SU-DHL-6 (cell line): ENCODE measurements around the gene DNAH3.

Source experiments
- H2AFZ ChIP-seq: fragments of 200-600 bp; sonication (generic); 2 replicates; pipeline ENCODE4 v1.6.1; 2014; ENCODE audit warnings: low read depth, mild to moderate bottlenecking, moderate library complexity, mixed read lengths, antibody characterized with exemption, low read length; ENCODE audit not compliant: severe bottlenecking
- H3F3A ChIP-seq: fragments of 200-600 bp; shearing (Covaris generic); 2 replicates; pipeline ENCODE4 v1.6.0; 2016; ENCODE audit warnings: antibody characterized with exemption, mild to moderate bottlenecking; ENCODE audit not compliant: insufficient read depth
- H3K27ac ChIP-seq: fragments of 200-600 bp; sonication (generic); 2 replicates; pipeline ENCODE4 v1.5.1; 2016; ENCODE audit warnings: low read depth, mild to moderate bottlenecking, low read length, moderate library complexity, mixed read lengths
- H3K27me3 ChIP-seq: fragments of 200-600 bp; sonication (generic), shearing (Covaris generic); 2 replicates; pipeline ENCODE4 v1.6.0; 2014; ENCODE audit warnings: mild to moderate bottlenecking, low read length
- H3K36me3 ChIP-seq: fragments of 200-600 bp; sonication (generic); 2 replicates; pipeline ENCODE4 v1.6.1; 2014; ENCODE audit warnings: mild to moderate bottlenecking, low read length, mixed read lengths
- H3K4me2 ChIP-seq: fragments of 300-600, 200-600 bp; shearing (Covaris generic), sonication (generic); 2 replicates; pipeline ENCODE4 v1.6.0; 2014; ENCODE audit warnings: low read length, low read depth, mild to moderate bottlenecking; ENCODE audit not compliant: poor library complexity, severe bottlenecking
- H3K4me3 ChIP-seq: fragments of 200-600 bp; sonication (generic); 2 replicates; pipeline ENCODE4 v1.5.1; 2014; ENCODE audit warnings: antibody characterized with exemption, low read length, mild to moderate bottlenecking, mixed read lengths; ENCODE audit not compliant: insufficient read depth, poor library complexity, severe bottlenecking
- H3K79me2 ChIP-seq: fragments of 200-600 bp; sonication (generic); 2 replicates; pipeline ENCODE4 v1.6.1; 2014; ENCODE audit warnings: mild to moderate bottlenecking, low read length, moderate library complexity; ENCODE audit not compliant: insufficient read depth
- H3K9ac ChIP-seq: fragments of 200-600 bp; sonication (generic); 2 replicates; pipeline ENCODE4 v1.7.0; 2014; ENCODE audit warnings: mild to moderate bottlenecking, low read length
- H3K9me2 ChIP-seq: fragments of 200-600 bp; sonication (generic); replicated peaks from 2 replicates; pipeline ENCODE4 v1.6.1; 2014; ENCODE audit warnings: low read length; ENCODE audit not compliant: insufficient read depth
- H3K9me3 ChIP-seq: fragments of 200-600 bp; sonication (generic); 2 replicates; pipeline ENCODE4 v1.6.1; 2014; ENCODE audit warnings: low read length, mixed read lengths; ENCODE audit not compliant: insufficient read depth
- H4K20me1 ChIP-seq: fragments of 200-600 bp; sonication (generic); 2 replicates; pipeline ENCODE4 v1.6.1; 2014; ENCODE audit warnings: low read depth, mild to moderate bottlenecking, antibody characterized with exemption, low read length, moderate library complexity, mixed read lengths
- CTCF ChIP-seq: fragments of 200-600 bp; sonication (generic); IDR thresholded peaks from one replicate; pipeline ENCODE4 v1.5.1; 2017; ENCODE audit warnings: antibody characterized with exemption, mild to moderate bottlenecking, low read length, moderate library complexity; ENCODE audit not compliant: insufficient read depth, poor library complexity, severe bottlenecking
- EZH2phosphoT487 ChIP-seq: fragments of 200-600 bp; sonication (generic), shearing (Covaris generic); conservative IDR thresholded peaks from 2 replicates; pipeline ENCODE4 v1.6.1; 2018; ENCODE audit warnings: mild to moderate bottlenecking, antibody characterized with exemption, low read length, moderate library complexity, mixed read lengths

The DNAH3 gene, protein sequence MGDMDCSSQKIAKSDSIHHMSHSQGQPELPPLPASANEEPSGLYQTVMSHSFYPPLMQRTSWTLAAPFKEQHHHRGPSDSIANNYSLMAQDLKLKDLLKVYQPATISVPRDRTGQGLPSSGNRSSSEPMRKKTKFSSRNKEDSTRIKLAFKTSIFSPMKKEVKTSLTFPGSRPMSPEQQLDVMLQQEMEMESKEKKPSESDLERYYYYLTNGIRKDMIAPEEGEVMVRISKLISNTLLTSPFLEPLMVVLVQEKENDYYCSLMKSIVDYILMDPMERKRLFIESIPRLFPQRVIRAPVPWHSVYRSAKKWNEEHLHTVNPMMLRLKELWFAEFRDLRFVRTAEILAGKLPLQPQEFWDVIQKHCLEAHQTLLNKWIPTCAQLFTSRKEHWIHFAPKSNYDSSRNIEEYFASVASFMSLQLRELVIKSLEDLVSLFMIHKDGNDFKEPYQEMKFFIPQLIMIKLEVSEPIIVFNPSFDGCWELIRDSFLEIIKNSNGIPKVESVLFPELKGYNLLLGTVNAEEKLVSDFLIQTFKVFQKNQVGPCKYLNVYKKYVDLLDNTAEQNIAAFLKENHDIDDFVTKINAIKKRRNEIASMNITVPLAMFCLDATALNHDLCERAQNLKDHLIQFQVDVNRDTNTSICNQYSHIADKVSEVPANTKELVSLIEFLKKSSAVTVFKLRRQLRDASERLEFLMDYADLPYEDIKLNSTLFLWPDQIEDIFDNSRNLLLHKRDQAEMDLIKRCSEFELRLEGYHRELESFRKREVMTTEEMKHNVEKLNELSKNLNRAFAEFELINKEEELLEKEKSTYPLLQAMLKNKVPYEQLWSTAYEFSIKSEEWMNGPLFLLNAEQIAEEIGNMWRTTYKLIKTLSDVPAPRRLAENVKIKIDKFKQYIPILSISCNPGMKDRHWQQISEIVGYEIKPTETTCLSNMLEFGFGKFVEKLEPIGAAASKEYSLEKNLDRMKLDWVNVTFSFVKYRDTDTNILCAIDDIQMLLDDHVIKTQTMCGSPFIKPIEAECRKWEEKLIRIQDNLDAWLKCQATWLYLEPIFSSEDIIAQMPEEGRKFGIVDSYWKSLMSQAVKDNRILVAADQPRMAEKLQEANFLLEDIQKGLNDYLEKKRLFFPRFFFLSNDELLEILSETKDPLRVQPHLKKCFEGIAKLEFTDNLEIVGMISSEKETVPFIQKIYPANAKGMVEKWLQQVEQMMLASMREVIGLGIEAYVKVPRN (N-terminal part only)

GRCh38 chr16:21150375-21151001 is at the start of gene DNAH3:
Gene DNAH3 (minus strand): TSS chr16:21150846. CDS start chr16:21150319, 527 bp downstream.
- no peak for TF ChIP-seq EZH2phosphoT487
- TF ChIP-seq CTCF, result no peak
- H3K27me3 ChIP-seq, result no peaks in the 10 kb centered on the region
- H3K9me3 ChIP-seq, result no peaks in the 10 kb centered on the region
- no peaks in the 10 kb centered on the region for H3K9me2 ChIP-seq
- H3K36me3 ChIP-seq, result no peaks in the 10 kb centered on the region
- no peak within 1 kb of the TSS for H2AFZ ChIP-seq
- H4K20me1 ChIP-seq, result no peaks in the 10 kb centered on the region
- no peak within 1 kb of the TSS for H3K27ac ChIP-seq
- H3F3A ChIP-seq, result no peaks in the 10 kb centered on the region
- H3K4me2 ChIP-seq, result no peak within 1 kb of the TSS
- H3K79me2 ChIP-seq, result no peaks in the 10 kb centered on the region
- H3K4me3 ChIP-seq, result no peak within 1 kb of the TSS
- H3K9ac ChIP-seq, result no peak within 1 kb of the TSS

DNA sequence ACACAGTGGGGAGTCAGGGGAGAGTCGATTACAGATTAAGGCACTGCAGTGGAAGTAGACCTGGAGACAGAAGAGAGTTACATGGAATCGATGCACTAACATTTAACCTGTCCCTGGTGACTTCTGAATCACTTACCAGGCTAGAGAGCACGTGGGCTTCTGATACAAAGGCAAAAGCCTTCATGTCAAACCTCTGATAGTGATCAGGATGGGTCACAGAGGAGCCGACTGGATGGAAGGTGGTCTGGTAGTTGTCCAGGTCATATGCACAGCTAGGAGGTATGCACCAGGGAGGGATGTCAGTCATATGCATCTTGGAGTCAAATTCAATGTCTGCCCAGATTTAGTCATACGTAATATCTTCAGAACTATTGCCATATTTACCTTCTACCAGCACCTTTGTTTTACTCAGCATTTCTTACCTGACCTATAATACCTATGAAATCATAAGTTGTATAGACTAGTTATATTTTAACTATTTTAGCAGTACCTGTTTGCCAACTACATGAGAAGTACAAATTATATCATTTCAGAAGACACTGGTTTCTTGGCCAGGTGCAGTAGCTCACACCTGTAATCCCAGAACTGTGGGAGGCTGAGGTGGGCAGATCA is 49.1 kb upstream of the DNAH3 start:
- H3K4me2 ChIP-seq, result no peak overlapping the region
- no peaks in the 10 kb centered on the region for H3K27me3 ChIP-seq
- no peak overlapping the region for H3K27ac ChIP-seq
- H3K9me2 ChIP-seq, result no peaks in the 10 kb centered on the region
- no peak overlapping the region for H3K4me3 ChIP-seq
- H4K20me1 ChIP-seq, result no peaks in the 10 kb centered on the region
- no peaks in the 10 kb centered on the region for H3F3A ChIP-seq
- no peaks in the 10 kb centered on the region for H3K79me2 ChIP-seq
- H3K9ac ChIP-seq, result no peak overlapping the region
- H3K36me3 ChIP-seq, result no peaks in the 10 kb centered on the region
- H3K9me3 ChIP-seq, result no peaks in the 10 kb centered on the region
- TF ChIP-seq EZH2phosphoT487, result no peak
- TF ChIP-seq CTCF, result no peak
- no peak overlapping the region for H2AFZ ChIP-seq

DNA sequence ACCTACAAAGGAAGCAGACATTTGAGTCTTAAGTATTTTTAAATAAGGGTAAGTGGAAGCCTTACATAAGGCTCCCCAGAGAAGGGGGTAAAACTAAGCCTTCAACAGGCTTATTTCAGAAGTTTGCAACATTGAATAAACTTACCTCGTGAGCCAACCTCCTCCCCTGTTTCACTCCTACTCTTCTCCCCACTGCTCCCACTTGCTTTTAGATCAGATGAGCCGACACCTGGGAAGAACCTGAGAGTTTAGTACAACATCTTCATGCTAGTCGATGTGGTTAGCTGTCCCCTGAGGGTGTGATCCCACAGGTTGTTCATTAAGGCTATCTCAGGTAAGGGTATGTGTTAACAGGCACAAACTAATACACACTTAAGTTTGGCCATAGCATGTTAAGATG is 47.0 kb upstream of the DNAH3 start:
- Histone ChIP-seq H4K20me1 (no peaks in the 10 kb centered on the region), H3F3A (no peaks in the 10 kb centered on the region), H3K27ac (no peak overlapping the region), H3K4me3 (no peak overlapping the region), H3K4me2 (no peak overlapping the region), H3K9ac (no peak overlapping the region), H3K9me2 (no peaks in the 10 kb centered on the region), H3K27me3 (no peaks in the 10 kb centered on the region), H3K9me3 (no peaks in the 10 kb centered on the region), H2AFZ (no peak overlapping the region), H3K36me3 (no peaks in the 10 kb centered on the region), H3K79me2 (no peaks in the 10 kb centered on the region)
- no peak for TF ChIP-seq CTCF
- no peak for TF ChIP-seq EZH2phosphoT487
